GM19035 (cell line): ENCODE results near the gene ZNF212.
A peak's percentile ranks its signal among the peaks of the same experiment; 100 is the strongest.
"Not testable (repeated sequence)": the region's sequence is repeated elsewhere in the genome, so short reads cannot be mapped to it uniquely, and the experiment has no call there.

Source experiments
- ATAC-seq: cut with Tn5 transposase; IDR thresholded peaks from one replicate; pipeline ENCODE4 v1.9.1; 2021; ENCODE audit not compliant: unreplicated experiment

ZNF212 gene

DNA sequence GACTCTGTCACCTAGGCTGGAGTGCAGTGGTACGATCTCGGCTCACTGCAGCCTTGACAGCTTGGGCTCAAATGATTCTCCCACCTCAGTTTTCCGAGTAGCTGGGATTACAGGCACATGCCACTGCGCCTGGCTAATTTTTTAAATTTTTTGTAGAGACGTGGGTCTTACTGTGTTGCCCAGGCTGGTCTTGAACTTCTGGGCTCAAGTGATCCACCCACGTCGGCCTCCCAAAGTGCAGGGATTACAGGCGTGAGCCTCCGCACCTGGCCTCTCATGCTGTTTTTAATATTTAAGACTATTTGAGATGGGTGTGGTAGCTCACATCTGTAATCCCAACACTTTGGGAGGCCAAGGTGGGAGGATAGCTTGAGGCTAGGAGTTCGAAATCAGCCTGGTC, 12.1 kb downstream of the ZNF212 start:
- ATAC-seq, result not testable (repeated sequence)

DNA sequence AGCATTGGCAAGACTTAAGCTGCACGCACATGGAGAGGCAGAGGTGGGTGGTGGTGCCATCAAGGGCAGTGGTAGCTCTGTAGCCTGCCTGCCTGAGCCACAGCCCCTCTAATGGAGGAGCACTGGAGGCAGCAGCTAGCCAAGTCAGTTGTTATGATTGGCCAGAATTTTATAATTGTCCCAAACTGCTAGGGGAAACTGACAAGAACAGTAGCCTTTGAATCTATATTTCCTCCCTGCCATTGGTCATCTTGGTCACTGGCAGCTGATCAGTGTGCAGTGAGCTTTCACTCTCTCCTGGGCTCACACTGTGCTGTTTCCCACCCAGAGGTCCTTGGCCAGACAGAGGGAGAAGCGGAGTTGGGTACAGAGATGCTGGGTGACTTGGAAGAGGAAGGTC, 12.9 kb downstream of the ZNF212 start:
- ATAC-seq, result no peak

DNA sequence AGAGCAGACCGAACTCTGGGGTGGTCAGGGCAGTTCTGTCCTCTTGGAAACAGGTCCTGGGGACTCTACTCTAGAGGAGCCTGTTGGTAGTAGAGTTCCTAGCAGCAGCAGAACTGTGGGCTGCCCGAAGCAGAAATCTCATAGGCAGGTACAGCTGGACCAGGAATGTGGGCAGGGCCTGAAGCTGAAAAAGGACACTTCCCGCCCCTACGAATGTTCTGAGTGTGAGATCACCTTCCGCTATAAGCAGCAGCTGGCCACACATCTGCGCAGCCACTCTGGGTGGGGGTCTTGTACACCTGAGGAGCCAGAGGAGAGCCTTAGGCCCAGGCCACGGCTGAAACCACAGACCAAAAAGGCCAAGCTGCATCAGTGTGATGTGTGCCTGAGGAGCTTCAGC, 14.2 kb downstream of the ZNF212 start:
- no peak for ATAC-seq

DNA sequence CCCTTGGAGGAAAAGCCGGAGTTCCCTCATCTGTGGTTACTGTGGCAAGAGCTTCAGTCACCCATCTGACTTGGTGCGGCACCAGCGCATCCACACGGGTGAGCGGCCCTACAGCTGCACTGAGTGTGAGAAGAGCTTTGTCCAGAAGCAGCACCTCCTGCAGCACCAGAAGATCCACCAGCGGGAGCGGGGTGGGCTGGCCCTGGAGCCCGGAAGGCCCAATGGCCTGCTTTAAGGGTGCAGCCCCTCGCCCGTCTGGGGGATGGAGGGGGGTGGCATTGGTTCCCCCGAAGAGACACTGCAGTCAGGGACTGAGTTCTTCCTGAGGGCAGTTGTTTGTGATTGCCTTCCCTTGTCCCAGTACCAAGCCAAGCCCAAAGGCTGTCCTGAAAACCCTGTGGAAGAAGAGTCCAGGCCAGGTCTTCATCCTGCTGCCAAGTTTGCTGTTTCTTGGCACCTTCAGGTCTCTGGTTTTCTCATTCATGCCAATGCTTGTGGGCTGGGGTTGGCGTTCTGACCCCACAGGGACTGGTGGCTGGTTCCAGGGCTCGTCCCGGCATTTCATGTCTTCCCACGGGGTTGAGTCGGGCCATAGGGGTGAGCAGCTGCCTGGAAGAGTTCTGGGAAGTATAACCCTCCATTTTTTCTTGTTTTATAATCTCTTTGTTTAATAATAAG, 14.9 kb downstream of the ZNF212 start:
- no peak for ATAC-seq

GRCh38 chr7:149255174-149255573, 15.7 kb downstream of the ZNF212 start:
- no peak for ATAC-seq

- ATAC-seq, result no peak
These were observed 17.1 kb downstream of the ZNF212 start for GRCh38 chr7:149256568-149256967.

GRCh38 chr7:149257146-149257545, 17.7 kb downstream of the ZNF212 start:
- no peak for ATAC-seq

GRCh38 chr7:149261316-149261828, 21.9 kb downstream of the ZNF212 start:
- peak; percentile 4 for ATAC-seq

GRCh38 chr7:149261829-149262617, 22.6 kb downstream of the ZNF212 start, which contains the start of gene ZNF783:
Gene ZNF783, plus strand, starts transcription at chr7:149262196. Its CDS starts 138 bp downstream, at chr7:149262334.
- ATAC-seq, result peak; percentile 83

DNA sequence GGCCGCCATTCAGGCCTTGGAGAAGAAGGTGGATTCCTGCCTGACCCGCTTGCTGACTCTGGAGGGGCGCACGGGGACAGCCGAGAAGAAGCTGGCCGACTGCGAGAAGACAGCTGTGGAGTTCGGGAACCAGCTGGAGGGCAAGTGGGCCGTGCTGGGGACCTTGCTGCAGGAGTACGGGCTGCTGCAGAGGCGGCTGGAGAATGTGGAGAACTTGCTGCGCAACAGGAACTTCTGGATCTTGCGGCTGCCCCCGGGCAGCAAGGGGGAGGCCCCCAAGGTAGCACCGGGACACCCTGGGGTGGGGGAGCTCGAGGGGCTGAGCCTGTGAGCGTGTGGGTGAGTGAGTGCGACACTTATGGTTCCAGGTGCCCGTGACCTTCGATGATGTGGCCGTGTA, 27.0 kb downstream of the ZNF212 start:
- ATAC-seq, result no peak

DNA sequence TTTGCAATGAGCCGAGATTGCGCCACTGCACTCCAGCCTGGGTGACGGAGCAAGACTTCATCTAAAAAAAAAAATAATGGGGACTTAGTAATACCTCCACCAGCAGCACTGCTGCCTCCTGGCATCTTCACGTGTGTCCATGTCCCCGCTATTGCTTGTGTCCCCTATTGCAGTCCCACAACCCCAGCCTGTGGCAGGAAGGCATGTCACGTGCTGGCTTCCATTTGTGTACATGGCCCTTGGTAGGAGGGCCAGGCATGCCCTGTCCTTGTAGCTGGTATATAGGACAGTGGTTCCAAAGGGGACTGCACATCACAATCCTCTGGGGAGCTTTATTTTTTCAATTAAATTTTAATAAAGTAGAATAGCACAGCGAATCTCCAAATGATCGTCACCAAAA, 28.3 kb downstream of the ZNF212 start:
- ATAC-seq, result no peak

GRCh38 chr7:149274424-149274823, 35.0 kb downstream of the ZNF212 start:
- ATAC-seq, result not testable (repeated sequence)

DNA sequence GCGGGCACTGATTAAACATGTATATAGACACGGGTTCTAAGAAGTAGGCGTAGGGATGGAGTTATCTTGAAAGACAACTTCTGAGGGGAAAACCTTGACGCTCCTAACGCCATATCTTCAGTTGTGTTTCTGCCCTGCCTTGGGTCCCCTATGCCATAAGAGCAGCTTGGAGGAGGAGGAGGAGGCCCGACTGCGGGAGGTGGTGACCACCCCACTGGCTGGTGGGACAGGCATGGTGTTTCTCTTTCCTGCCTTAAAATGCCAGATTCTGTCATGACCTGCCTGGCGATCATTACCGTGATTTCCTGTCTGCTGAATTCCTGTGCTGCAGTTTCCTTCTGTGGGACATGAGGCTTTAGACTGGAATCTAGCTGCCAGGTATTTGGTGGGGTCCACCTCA, 38.4 kb downstream of the ZNF212 start:
- no peak for ATAC-seq

- ATAC-seq, result no peak
These were observed 38.9 kb downstream of the ZNF212 start for GRCh38 chr7:149278396-149278795.

- ATAC-seq, result no peak
These were observed 39.8 kb downstream of the ZNF212 start for GRCh38 chr7:149279111-149279743.

- ATAC-seq, result no peak
These were observed 40.7 kb downstream of the ZNF212 start for GRCh38 chr7:149280151-149280550.

DNA sequence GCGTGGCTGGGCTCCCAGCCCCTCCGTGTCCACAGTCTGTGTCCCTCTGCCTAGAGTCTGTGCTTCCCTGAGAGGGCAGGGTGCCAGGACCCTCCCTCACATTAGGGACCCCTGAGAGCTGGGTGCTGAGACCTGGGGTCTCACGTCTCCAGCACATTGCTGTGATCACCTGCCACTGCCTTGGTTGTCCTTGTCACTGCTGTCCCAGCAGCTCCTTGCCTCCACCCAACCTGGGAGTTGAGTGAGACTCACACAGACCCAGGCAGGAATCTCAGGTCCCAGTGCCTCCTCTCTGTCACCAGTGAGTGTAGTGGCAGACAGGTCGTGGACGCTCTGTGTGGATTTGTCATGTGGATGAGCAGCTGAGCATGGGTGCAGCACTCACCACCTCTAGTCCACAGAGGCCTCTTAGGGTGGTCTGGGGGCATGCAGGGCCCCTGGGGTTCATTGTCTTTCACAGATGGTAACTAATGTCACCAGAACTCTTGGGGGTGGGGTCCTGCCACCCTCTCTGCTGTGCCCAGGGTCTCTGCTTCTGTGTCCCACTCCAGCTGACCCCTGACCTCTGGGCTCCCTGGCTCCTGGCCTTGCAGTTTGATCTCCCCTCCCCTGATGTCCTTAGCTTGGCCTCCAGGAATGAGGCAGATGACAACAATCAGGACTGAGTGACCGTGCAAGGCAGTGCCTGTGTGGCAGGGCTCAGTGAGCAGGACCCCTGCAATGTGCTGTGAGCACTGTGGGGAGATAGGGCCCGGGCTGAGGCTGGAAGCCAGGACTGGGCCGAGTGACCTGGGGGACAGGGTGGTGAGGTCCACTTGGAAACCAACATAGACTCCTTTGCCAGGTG, 41.4 kb downstream of the ZNF212 start:
- ATAC-seq, result no peak

DNA sequence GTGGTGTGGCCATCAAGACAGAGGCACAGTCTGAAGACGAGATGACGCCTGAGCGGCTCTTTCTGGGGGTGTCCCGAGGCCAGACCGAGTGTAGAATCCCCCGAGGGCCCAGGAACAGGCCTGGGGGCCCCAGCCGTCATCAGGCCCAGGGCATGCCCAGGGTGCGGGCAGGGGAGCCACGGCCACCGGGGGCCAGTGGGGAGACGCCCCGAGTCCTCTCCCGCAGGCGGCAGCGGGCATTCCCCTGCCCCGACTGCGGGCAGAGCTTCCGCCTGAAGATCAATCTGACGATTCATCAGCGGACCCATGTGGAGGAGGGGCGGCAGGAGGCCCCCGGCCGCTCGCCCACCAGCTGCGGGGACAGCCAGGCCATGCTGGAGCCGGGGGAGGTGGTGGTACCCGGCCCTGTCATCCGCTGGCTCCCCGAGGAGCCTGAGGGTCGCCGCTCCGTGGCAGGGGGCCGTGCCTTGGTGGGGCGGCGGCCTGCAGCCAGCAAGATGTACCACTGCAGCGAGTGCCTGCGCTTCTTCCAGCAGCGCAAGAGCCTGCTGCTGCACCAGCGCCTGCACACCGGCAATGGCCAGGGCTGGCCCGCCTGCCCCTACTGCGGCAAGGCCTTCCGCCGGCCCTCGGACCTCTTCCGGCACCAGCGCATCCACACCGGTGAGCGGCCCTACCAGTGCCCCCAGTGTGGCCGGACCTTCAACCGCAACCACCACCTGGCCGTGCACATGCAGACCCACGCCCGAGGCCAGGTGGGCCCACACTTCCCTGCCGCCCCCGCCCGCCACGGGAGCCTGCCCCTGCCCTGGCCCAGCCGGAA, 42.3 kb downstream of the ZNF212 start:
- no peak for ATAC-seq

DNA sequence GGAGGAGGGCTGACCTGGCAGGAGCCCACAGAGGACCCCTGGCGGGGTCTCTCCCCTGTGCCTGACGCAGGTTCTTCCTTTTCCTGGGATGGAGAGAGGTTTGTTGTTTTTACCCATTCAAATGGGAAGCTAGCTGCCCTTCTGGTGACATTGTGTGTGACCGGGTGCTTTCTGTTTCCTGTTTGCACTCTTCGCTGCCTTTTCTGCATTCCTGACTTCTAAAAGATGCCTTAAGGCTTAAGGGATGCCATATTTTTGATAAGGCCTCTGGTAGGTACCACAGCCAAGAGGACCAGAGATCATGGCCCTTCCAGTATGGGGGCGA, 42.8 kb downstream of the ZNF212 start:
- ATAC-seq, result no peak

GRCh38 chr7:149283321-149283720, 43.9 kb downstream of the ZNF212 start:
- no peak for ATAC-seq
